ENCODE results near the gene XCL2. TPM values are rescaled to one million over a fixed set of nuclear protein-coding genes. Genes with fewer than 3 reads are reported as not detected.
"Not testable (repeated sequence)": the region's sequence is repeated elsewhere in the genome, so short reads cannot be mapped to it uniquely, and the experiment has no call there.

The XCL2 gene
- total RNA-seq, 1 experiment from 2014 or later: not detected

GRCh38 chr1:168551688-168552087 lies 7.9 kb upstream of the XCL2 start:
- TF ChIP-seq, protein P1, sequence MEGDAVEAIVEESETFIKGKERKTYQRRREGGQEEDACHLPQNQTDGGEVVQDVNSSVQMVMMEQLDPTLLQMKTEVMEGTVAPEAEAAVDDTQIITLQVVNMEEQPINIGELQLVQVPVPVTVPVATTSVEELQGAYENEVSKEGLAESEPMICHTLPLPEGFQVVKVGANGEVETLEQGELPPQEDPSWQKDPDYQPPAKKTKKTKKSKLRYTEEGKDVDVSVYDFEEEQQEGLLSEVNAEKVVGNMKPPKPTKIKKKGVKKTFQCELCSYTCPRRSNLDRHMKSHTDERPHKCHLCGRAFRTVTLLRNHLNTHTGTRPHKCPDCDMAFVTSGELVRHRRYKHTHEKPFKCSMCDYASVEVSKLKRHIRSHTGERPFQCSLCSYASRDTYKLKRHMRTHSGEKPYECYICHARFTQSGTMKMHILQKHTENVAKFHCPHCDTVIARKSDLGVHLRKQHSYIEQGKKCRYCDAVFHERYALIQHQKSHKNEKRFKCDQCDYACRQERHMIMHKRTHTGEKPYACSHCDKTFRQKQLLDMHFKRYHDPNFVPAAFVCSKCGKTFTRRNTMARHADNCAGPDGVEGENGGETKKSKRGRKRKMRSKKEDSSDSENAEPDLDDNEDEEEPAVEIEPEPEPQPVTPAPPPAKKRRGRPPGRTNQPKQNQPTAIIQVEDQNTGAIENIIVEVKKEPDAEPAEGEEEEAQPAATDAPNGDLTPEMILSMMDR (conservative IDR thresholded peaks at IDR 0.05; ENCODE audit: low read depth, low read length): no peak
- no peak for TF ChIP-seq EZH2 (IDR thresholded peaks at IDR 0.05; ENCODE audit: borderline replicate concordance, low read depth, low read length, poor library complexity, severe bottlenecking)
- H3K27me3 ChIP-seq (replicated peaks; ENCODE audit: insufficient read depth, low read depth, low read length, poor library complexity): no peaks in the 10 kb centered on the region
- intact Hi-C loops (cut with micrococcal nuclease; ENCODE audit: unreplicated experiment): no loop called here
- ChIA-PET CTCF (no interaction called here), POLR2A (ENCODE audit: low non-redundant PET) (no interaction called here)
- no peak overlapping the region for H3K4me3 ChIP-seq (ENCODE audit: low read depth, low read length, poor library complexity, severe bottlenecking)
- H3K4me1 ChIP-seq (ENCODE audit: insufficient read depth, low read length, poor library complexity, severe bottlenecking): no peaks in the 10 kb centered on the region
- H3K9me3 ChIP-seq (ENCODE audit: low read depth, low read length, poor library complexity, severe bottlenecking): no peaks in the 10 kb centered on the region
- no peaks in the 10 kb centered on the region for H3K36me3 ChIP-seq (ENCODE audit: insufficient read depth, low read length, poor library complexity, severe bottlenecking)
- H3K27ac ChIP-seq (ENCODE audit: low read depth, low read length, poor library complexity, severe bottlenecking): no peak overlapping the region
- DNase-seq (ENCODE audit: low spot score): no peak
- BruUV-seq (replicated peaks): no TSS peak

DNA sequence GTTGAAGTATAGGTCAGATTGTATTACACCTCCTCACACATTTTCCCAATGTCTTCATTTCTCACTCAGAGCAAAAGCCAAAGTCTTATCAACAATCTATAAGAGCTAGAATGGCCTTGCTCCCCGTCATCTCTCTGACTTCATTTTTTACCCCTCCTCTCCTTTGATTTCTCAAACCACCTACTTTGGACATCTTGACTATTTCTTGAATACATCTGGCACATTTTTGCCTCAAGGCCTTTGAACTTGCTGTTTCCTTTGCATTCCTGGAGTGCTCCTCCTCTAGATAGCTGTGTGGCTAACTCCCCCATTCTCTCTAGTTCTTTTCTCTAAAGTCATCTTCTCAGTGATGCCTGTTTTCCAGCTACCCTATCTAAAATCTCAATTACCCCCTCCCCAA lies 7.2 kb upstream of the XCL2 start:
- H3K9me3 ChIP-seq (ENCODE audit: low read depth, low read length, poor library complexity, severe bottlenecking): no peaks in the 10 kb centered on the region
- H3K4me3 ChIP-seq (ENCODE audit: low read depth, low read length, poor library complexity, severe bottlenecking): no peak overlapping the region
- no peaks in the 10 kb centered on the region for H3K36me3 ChIP-seq (ENCODE audit: insufficient read depth, low read length, poor library complexity, severe bottlenecking)
- H3K27ac ChIP-seq (ENCODE audit: low read depth, low read length, poor library complexity, severe bottlenecking): no peak overlapping the region
- TF ChIP-seq, protein P1 (conservative IDR thresholded peaks at IDR 0.05; ENCODE audit: low read depth, low read length): no peak
- no peak for TF ChIP-seq EZH2 (IDR thresholded peaks at IDR 0.05; ENCODE audit: borderline replicate concordance, low read depth, low read length, poor library complexity, severe bottlenecking)
- no peaks in the 10 kb centered on the region for H3K4me1 ChIP-seq (ENCODE audit: insufficient read depth, low read length, poor library complexity, severe bottlenecking)
- ChIA-PET CTCF (no interaction called here), POLR2A (ENCODE audit: low non-redundant PET) (no interaction called here)
- no peaks in the 10 kb centered on the region for H3K27me3 ChIP-seq (replicated peaks; ENCODE audit: insufficient read depth, low read depth, low read length, poor library complexity)
- DNase-seq (ENCODE audit: low spot score): no peak
- intact Hi-C loops (cut with micrococcal nuclease; ENCODE audit: unreplicated experiment): no loop called here
- no TSS peak for BruUV-seq (replicated peaks)

- BruUV-seq (replicated peaks); H3K27ac ChIP-seq (ENCODE audit: low read depth, low read length, poor library complexity, severe bottlenecking); H3K4me1 ChIP-seq (ENCODE audit: insufficient read depth, low read length, poor library complexity, severe bottlenecking); H3K36me3 ChIP-seq (ENCODE audit: insufficient read depth, low read length, poor library complexity, severe bottlenecking); H3K27me3 ChIP-seq (replicated peaks; ENCODE audit: insufficient read depth, low read depth, low read length, poor library complexity); H3K4me3 ChIP-seq (ENCODE audit: low read depth, low read length, poor library complexity, severe bottlenecking); H3K9me3 ChIP-seq (ENCODE audit: low read depth, low read length, poor library complexity, severe bottlenecking); POLR2A ChIA-PET (ENCODE audit: low non-redundant PET); CTCF ChIA-PET; DNase-seq (ENCODE audit: low spot score): not testable (repeated sequence)
- intact Hi-C loops (cut with micrococcal nuclease; ENCODE audit: unreplicated experiment): loop anchor here (5.0 kb wide), 1 partner anchor 801 kb away; no protein-coding TSS in a partner anchor
Observed at GRCh38 chr1:168546553-168546895, 2.7 kb upstream of the XCL2 start.

- intact Hi-C loops (cut with micrococcal nuclease; ENCODE audit: unreplicated experiment): loop anchor here (5.0 kb wide), 1 partner anchor 801 kb away; no protein-coding TSS in a partner anchor
- BruUV-seq (replicated peaks); POLR2A ChIA-PET (ENCODE audit: low non-redundant PET); H3K4me3 ChIP-seq (ENCODE audit: low read depth, low read length, poor library complexity, severe bottlenecking); CTCF ChIA-PET; H3K36me3 ChIP-seq (ENCODE audit: insufficient read depth, low read length, poor library complexity, severe bottlenecking); H3K9me3 ChIP-seq (ENCODE audit: low read depth, low read length, poor library complexity, severe bottlenecking); H3K27me3 ChIP-seq (replicated peaks; ENCODE audit: insufficient read depth, low read depth, low read length, poor library complexity); H3K4me1 ChIP-seq (ENCODE audit: insufficient read depth, low read length, poor library complexity, severe bottlenecking); H3K27ac ChIP-seq (ENCODE audit: low read depth, low read length, poor library complexity, severe bottlenecking): not testable (repeated sequence)
- DNase-seq (ENCODE audit: low spot score): peak; percentile 63
- TF ChIP-seq, protein P1 (conservative IDR thresholded peaks at IDR 0.05; ENCODE audit: low read depth, low read length): peak; percentile 56
Observed at GRCh38 chr1:168545678-168546552, 2.1 kb upstream of the XCL2 start.

DNA sequence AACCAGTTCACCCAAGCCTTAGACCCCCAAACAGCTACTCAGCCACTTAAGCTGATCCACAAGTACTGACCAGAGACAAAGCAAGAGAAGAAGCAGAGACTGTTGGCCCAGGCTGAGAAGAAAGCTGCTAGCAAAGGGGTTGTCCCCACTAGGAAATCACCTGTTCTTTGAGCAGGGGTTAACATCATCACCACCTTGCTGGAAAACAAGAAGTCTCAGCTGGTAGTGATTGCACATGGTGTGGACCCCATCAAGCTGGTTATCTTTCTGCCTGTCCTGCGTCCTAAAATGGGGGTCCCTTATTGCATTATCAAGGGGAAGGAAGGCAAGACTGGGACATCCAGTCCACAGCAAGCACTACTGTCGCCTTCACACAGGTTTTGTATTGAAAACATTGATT lies 819 bp downstream of the XCL2 start:
- intact Hi-C loops (cut with micrococcal nuclease; ENCODE audit: unreplicated experiment); BruUV-seq (replicated peaks); CTCF ChIA-PET: not testable (repeated sequence)

More for the DNA sequence above, 819 bp downstream of the XCL2 start:
- DNase-seq (ENCODE audit: low spot score); POLR2A ChIA-PET (ENCODE audit: low non-redundant PET); H3K27me3 ChIP-seq (replicated peaks; ENCODE audit: insufficient read depth, low read depth, low read length, poor library complexity); H3K36me3 ChIP-seq (ENCODE audit: insufficient read depth, low read length, poor library complexity, severe bottlenecking); H3K27ac ChIP-seq (ENCODE audit: low read depth, low read length, poor library complexity, severe bottlenecking); H3K4me1 ChIP-seq (ENCODE audit: insufficient read depth, low read length, poor library complexity, severe bottlenecking); H3K4me3 ChIP-seq (ENCODE audit: low read depth, low read length, poor library complexity, severe bottlenecking); H3K9me3 ChIP-seq (ENCODE audit: low read depth, low read length, poor library complexity, severe bottlenecking): not testable (repeated sequence)

All from A673 (cell line).